Measurements from ENCODE around the gene HACD3. TPM values are rescaled to one million over a fixed set of nuclear protein-coding genes. Genes with fewer than 3 reads are reported as not detected.

Gene HACD3, protein sequence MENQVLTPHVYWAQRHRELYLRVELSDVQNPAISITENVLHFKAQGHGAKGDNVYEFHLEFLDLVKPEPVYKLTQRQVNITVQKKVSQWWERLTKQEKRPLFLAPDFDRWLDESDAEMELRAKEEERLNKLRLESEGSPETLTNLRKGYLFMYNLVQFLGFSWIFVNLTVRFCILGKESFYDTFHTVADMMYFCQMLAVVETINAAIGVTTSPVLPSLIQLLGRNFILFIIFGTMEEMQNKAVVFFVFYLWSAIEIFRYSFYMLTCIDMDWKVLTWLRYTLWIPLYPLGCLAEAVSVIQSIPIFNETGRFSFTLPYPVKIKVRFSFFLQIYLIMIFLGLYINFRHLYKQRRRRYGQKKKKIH
- 45.7 and 58.6 TPM in 2 replicates for polyA plus RNA-seq (2012; rRNA removed)
- polyA plus RNA-seq (2012; cell fraction: cytosol; rRNA removed) = 69.2 and 70.0 TPM in 2 replicates
- 17.1 and 27.9 TPM in 2 replicates for polyA plus RNA-seq (2012; cell fraction: nucleus; rRNA removed)

- 1% methylated on average over 24 of the region's 88 CpGs for WGBS (ENCODE audit: low lambda C conversion rate)
- peak within 1 kb of the TSS; percentile 93 for H2AFZ ChIP-seq (ENCODE audit: low read depth)
- no peaks in the 10 kb centered on the region for H3K9me2 ChIP-seq
- H3K36me3 ChIP-seq (replicated peaks in 1 of 2; ENCODE audit: control insufficient read depth in 1 of 2, insufficient read depth in 2 of 2, low read length in 1 of 2) = no peaks in the 10 kb centered on the region
- CTCF ChIA-PET = interaction anchor here (0.7 to 2.3 kb wide), 3 partner anchors 15 to 340 kb away, joined by 3 to 6 read pairs (median 3); no protein-coding TSS in a partner anchor
- peak within 1 kb of the TSS; percentile 89 for H3K4me2 ChIP-seq
- DNase-seq = peak; percentile 99
- peaks cover 39% of the 10 kb centered on the region for H4K20me1 ChIP-seq (ENCODE audit: insufficient read depth)
- peak within 1 kb of the TSS; percentile 87 for H3K9ac ChIP-seq
- peak within 1 kb of the TSS; percentile 61 to 84 for H3K27ac ChIP-seq (ENCODE audit: low read depth in 2 of 2, low read length in 1 of 2)
- POLR2A ChIA-PET = interaction anchor here (0.7 to 2.0 kb wide), 8 partner anchors 10 to 339 kb away, joined by 3 to 15 read pairs (median 4); partner anchors contain the start of genes INTS14, RAB11A and RNU5B-1
- peak within 1 kb of the TSS; percentile 77 to 82 for H3K4me3 ChIP-seq (ENCODE audit: low read depth in 2 of 2, low read length in 1 of 2)
- H3K4me1 ChIP-seq (ENCODE audit: control insufficient read depth in 1 of 2, insufficient read depth in 2 of 2, low read depth in 1 of 2, low read length in 1 of 2) = peaks cover 3 to 35% of the 10 kb centered on the region in 2 experiments; a peak in 2 of 4 replicates
- peaks cover 9% of the 10 kb centered on the region for H3F3A ChIP-seq (replicated peaks; ENCODE audit: insufficient read depth)
- peaks cover 53% of the 10 kb centered on the region for H3K79me2 ChIP-seq (ENCODE audit: insufficient read depth)
- H3K27me3 ChIP-seq (ENCODE audit: insufficient read depth) = no peaks in the 10 kb centered on the region
- H3K9me3 ChIP-seq = no peaks in the 10 kb centered on the region
- TF ChIP-seq FOXJ3 (CRISPR knock-in tag; IDR thresholded peaks at IDR 0.05) (no peak), GABPA (IDR thresholded peaks at IDR 0.05; ENCODE audit: low read depth) (no peak), YY1 (IDR thresholded peaks at IDR 0.05; ENCODE audit: low read depth) (no peak), RXRA (IDR thresholded peaks at IDR 0.05; ENCODE audit: borderline replicate concordance, low read depth) (no peak), TCF12 (IDR thresholded peaks at IDR 0.05) (no peak), MXI1 (IDR thresholded peaks at IDR 0.05; ENCODE audit: low read depth, low read length) (peak; percentile 87), FOXM1 (IDR thresholded peaks at IDR 0.05; ENCODE audit: low read depth) (no peak), EZH2phosphoT487 (IDR thresholded peaks at IDR 0.05; ENCODE audit: borderline replicate concordance, low read depth) (no peak), MEF2A (IDR thresholded peaks at IDR 0.05; ENCODE audit: borderline replicate concordance, low read depth) (no peak), RFX5 (IDR thresholded peaks at IDR 0.05; ENCODE audit: low read length) (no peak), RAD21 (IDR thresholded peaks at IDR 0.05; ENCODE audit: low read length) (no peak), JUND (IDR thresholded peaks at IDR 0.05) (no peak), NRF1 (IDR thresholded peaks at IDR 0.05; ENCODE audit: low read depth, low read length) (peak; percentile 86), NFIC (IDR thresholded peaks at IDR 0.05; ENCODE audit: borderline replicate concordance) (no peak), EP300 (IDR thresholded peaks at IDR 0.05; ENCODE audit: borderline replicate concordance in 1 of 2, low read depth in 1 of 2, low read length in 1 of 2) (no peak), GATA2 (CRISPR knock-in tag; IDR thresholded peaks at IDR 0.05) (no peak), RCOR1 (IDR thresholded peaks at IDR 0.05; ENCODE audit: low read length) (no peak), POLR2AphosphoS5 (IDR thresholded peaks at IDR 0.05; ENCODE audit: low read depth, low read length) (peak; percentile 73), FOSL2 (IDR thresholded peaks at IDR 0.05; ENCODE audit: borderline replicate concordance, low read depth) (no peak), SIN3A (IDR thresholded peaks at IDR 0.05; ENCODE audit: borderline replicate concordance, low read depth, low read length) (0 out of 2 replicates have a peak, but pooled peaks have one; percentile 33), SMC3 (IDR thresholded peaks at IDR 0.05; ENCODE audit: low read depth, low read length) (no peak), IRF3 (IDR thresholded peaks at IDR 0.05; ENCODE audit: low read depth, low read length) (no peak), CHD2 (IDR thresholded peaks at IDR 0.05; ENCODE audit: low read length, partially characterized antibody) (no peak)
- TF ChIP-seq, protein P1, sequence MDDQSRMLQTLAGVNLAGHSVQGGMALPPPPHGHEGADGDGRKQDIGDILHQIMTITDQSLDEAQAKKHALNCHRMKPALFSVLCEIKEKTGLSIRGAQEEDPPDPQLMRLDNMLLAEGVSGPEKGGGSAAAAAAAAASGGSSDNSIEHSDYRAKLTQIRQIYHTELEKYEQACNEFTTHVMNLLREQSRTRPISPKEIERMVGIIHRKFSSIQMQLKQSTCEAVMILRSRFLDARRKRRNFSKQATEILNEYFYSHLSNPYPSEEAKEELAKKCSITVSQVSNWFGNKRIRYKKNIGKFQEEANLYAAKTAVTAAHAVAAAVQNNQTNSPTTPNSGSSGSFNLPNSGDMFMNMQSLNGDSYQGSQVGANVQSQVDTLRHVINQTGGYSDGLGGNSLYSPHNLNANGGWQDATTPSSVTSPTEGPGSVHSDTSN (IDR thresholded peaks at IDR 0.05) = no peak
- TF ChIP-seq, protein P2, sequence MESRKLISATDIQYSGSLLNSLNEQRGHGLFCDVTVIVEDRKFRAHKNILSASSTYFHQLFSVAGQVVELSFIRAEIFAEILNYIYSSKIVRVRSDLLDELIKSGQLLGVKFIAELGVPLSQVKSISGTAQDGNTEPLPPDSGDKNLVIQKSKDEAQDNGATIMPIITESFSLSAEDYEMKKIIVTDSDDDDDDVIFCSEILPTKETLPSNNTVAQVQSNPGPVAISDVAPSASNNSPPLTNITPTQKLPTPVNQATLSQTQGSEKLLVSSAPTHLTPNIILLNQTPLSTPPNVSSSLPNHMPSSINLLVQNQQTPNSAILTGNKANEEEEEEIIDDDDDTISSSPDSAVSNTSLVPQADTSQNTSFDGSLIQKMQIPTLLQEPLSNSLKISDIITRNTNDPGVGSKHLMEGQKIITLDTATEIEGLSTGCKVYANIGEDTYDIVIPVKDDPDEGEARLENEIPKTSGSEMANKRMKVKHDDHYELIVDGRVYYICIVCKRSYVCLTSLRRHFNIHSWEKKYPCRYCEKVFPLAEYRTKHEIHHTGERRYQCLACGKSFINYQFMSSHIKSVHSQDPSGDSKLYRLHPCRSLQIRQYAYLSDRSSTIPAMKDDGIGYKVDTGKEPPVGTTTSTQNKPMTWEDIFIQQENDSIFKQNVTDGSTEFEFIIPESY (IDR thresholded peaks at IDR 0.05; ENCODE audit: borderline replicate concordance, low read depth) = no peak
- TF ChIP-seq, protein P3, sequence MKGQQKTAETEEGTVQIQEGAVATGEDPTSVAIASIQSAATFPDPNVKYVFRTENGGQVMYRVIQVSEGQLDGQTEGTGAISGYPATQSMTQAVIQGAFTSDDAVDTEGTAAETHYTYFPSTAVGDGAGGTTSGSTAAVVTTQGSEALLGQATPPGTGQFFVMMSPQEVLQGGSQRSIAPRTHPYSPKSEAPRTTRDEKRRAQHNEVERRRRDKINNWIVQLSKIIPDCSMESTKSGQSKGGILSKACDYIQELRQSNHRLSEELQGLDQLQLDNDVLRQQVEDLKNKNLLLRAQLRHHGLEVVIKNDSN (IDR thresholded peaks at IDR 0.05; ENCODE audit: borderline replicate concordance, low read depth) = no peak
- TF ChIP-seq, protein P4, sequence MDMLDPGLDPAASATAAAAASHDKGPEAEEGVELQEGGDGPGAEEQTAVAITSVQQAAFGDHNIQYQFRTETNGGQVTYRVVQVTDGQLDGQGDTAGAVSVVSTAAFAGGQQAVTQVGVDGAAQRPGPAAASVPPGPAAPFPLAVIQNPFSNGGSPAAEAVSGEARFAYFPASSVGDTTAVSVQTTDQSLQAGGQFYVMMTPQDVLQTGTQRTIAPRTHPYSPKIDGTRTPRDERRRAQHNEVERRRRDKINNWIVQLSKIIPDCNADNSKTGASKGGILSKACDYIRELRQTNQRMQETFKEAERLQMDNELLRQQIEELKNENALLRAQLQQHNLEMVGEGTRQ (IDR thresholded peaks at IDR 0.05; ENCODE audit: borderline replicate concordance, low read depth, low read length) = no peak
Measured at GRCh38 chr15:65530318-65531111, at the start of gene HACD3. Gene HACD3 (plus strand): TSS chr15:65530463. CDS start chr15:65530632, 169 bp downstream.

All from SK-N-SH (cell line).